K562 (cell line): ENCODE data around the gene HEXD. TPM values are rescaled to one million over a fixed set of nuclear protein-coding genes. Genes with fewer than 3 reads are reported as not detected.

Source experiments
- ATAC-seq: fragments of 200-7000 bp; cut with Tn5 transposase; 3 replicates; pipeline ENCODE4 v1.9.1; 2020; ENCODE audit warnings: moderate library complexity
- BruUV-seq: library from RNA; stranded (reverse); fragments of 400-500 nt; replicated peaks from 2 replicates; lab custom pipeline; 2021; lab: Mats Ljungman, UMichigan
- CTCF ChIA-PET: fragments of 300-600 bp; formaldehyde crosslinking; extraction: SDS; loops from one replicate; lab custom pipeline; 2021; ENCODE audit warnings: low intra/inter-chr PET ratio; lab: Yijun Ruan, JAX
- POLR2A ChIA-PET: fragments of 300-600, 350-650 bp; sonication (Branson Sonifier 250); formaldehyde crosslinking; extraction: SDS; loops from one replicate; lab custom pipeline; 2021; ENCODE audit warnings: antibody characterized with exemption, inconsistent platforms; lab: Yijun Ruan, JAX
- DNase-seq, 4 experiments: peaks; one replicate each; pipeline versions ENCODE4 v3.0.0 to v3.0.0-alpha.2; 2011 to 2018; ENCODE audit warnings: low spot score in 3 of 4, mixed read lengths in 3 of 4; ENCODE audit errors: extremely low read depth in 1 of 4
- FAIRE-seq: peaks from 2 replicates; lab custom pipeline; 2011; peaks lifted over from hg19 to GRCh38; lab: Jason Lieb, UNC
- H2AFZ ChIP-seq: 2 replicates; pipeline ENCODE4 v1.6.0; 2011; ENCODE audit warnings: low read depth, low read length, control low read depth, inconsistent platforms
- H3K27ac ChIP-seq: fragments of 200-600 bp; 3 replicates; pipeline ENCODE4 v1.8.0; 2011; ENCODE audit warnings: low read depth, mild to moderate bottlenecking, control low read depth, inconsistent platforms, low read length, moderate library complexity, mixed read lengths; ENCODE audit errors: extremely low read depth
- H3K27me3 ChIP-seq, 2 experiments: fragments of 300-600 bp in 1 of 2; 2 replicates in 1 of 2; 3 replicates in 1 of 2; pipeline versions ENCODE4 v1.6.0 to v1.8.0; 2011; ENCODE audit warnings: inconsistent platforms in 2 of 2, low read length in 2 of 2, mild to moderate bottlenecking in 1 of 2, mixed read lengths in 1 of 2, moderate library complexity in 1 of 2; ENCODE audit not compliant: control insufficient read depth in 2 of 2, insufficient read depth in 2 of 2
- H3K36me3 ChIP-seq: fragments of 300-600 bp; 3 replicates; pipeline ENCODE4 v1.8.0; 2011; ENCODE audit warnings: mild to moderate bottlenecking, low read length, inconsistent platforms; ENCODE audit not compliant: control insufficient read depth, insufficient read depth
- H3K4me1 ChIP-seq, 2 experiments: fragments of 200-600 bp in 1 of 2; replicated peaks in 1 of 2; 2 replicates in 1 of 2; 3 replicates in 1 of 2; pipeline versions ENCODE4 v1.5.1 to v1.8.0; 2011; ENCODE audit warnings: inconsistent platforms in 2 of 2, low read length in 2 of 2, mild to moderate bottlenecking in 1 of 2, mixed read lengths in 1 of 2, moderate library complexity in 1 of 2; ENCODE audit not compliant: control insufficient read depth in 2 of 2, insufficient read depth in 2 of 2
- H3K4me2 ChIP-seq: 2 replicates; pipeline ENCODE4 v1.6.1; 2011; ENCODE audit warnings: low read length, control low read depth, inconsistent platforms, mixed read lengths; ENCODE audit not compliant: insufficient read depth
- H3K4me3 ChIP-seq: fragments of 200-600 bp; sonication (generic), shearing (Covaris generic); 2 replicates; pipeline ENCODE4 v1.5.1; 2016; ENCODE audit warnings: control low read depth, inconsistent platforms
- H3K79me2 ChIP-seq: fragments of 200-600 bp; 3 replicates; pipeline ENCODE4 v1.8.0; 2011; ENCODE audit warnings: low read length, inconsistent platforms; ENCODE audit not compliant: control insufficient read depth, insufficient read depth
- H3K9ac ChIP-seq, 2 experiments: 2 replicates each; pipeline versions ENCODE4 v1.6.0 to v1.6.1; 2011; ENCODE audit warnings: low read depth in 2 of 2, low read length in 2 of 2, control low read depth in 1 of 2, inconsistent platforms in 1 of 2, mild to moderate bottlenecking in 1 of 2, mixed read lengths in 1 of 2; ENCODE audit not compliant: insufficient read depth in 1 of 2
- H3K9me1 ChIP-seq: one replicate; pipeline ENCODE4 v1.6.0; 2011; ENCODE audit warnings: inconsistent platforms, mild to moderate bottlenecking, low read length, moderate library complexity; ENCODE audit not compliant: control insufficient read depth, insufficient read depth
- H3K9me3 ChIP-seq: replicated peaks from 2 replicates; pipeline ENCODE4 v1.5.1; 2011; ENCODE audit warnings: low read depth, low read length, inconsistent platforms; ENCODE audit not compliant: control insufficient read depth, insufficient read depth
- H4K20me1 ChIP-seq: replicated peaks from 2 replicates; pipeline ENCODE4 v1.6.1; 2011; ENCODE audit warnings: low read length, inconsistent platforms, mixed read lengths; ENCODE audit not compliant: control insufficient read depth, insufficient read depth
- BRF2 ChIP-seq: IDR thresholded peaks from 3 replicates; pipeline ENCODE4 v1.6.1; 2011; ENCODE audit warnings: borderline replicate concordance, mild to moderate bottlenecking; ENCODE audit not compliant: insufficient read length, insufficient read depth
- CEBPG ChIP-seq, 3 experiments: fragments of 200-800 bp in 1 of 3; sonication (Bioruptor generic) in 1 of 3; sonication (generic) in 1 of 3; formaldehyde crosslinking in 1 of 3; IDR thresholded peaks in 2 of 3; conservative IDR thresholded peaks in 1 of 3; 2 replicates each; pipeline versions ENCODE4 v1.6.1 to v1.8.0; 2016 to 2022; ENCODE audit warnings: missing compliant biosample characterization in 2 of 3, missing genetic modification characterization in 2 of 3, mild to moderate bottlenecking in 1 of 3, missing genetic modification reagents in 1 of 3
- CREB5 ChIP-seq: fragments of 250-450 bp; sonication (Bioruptor Pico); IDR thresholded peaks from 2 replicates; pipeline ENCODE4 v1.5.0; 2020; ENCODE audit warnings: mild to moderate bottlenecking
- CTCF ChIP-seq, 3 experiments: IDR thresholded peaks in 2 of 3; conservative IDR thresholded peaks in 1 of 3; 2 replicates each; pipeline ENCODE4 v1.5.1; 2011 to 2012; ENCODE audit warnings: low read length in 3 of 3, mild to moderate bottlenecking in 3 of 3, control low read depth in 2 of 3, improper control_type of control experiment in 1 of 3, inconsistent platforms in 1 of 3, low read depth in 1 of 3, mixed read lengths in 1 of 3, moderate library complexity in 1 of 3; ENCODE audit not compliant: insufficient read depth in 2 of 3
- POLR2G ChIP-seq: fragments of 200-400 bp; formaldehyde crosslinking; IDR thresholded peaks from 2 replicates; pipeline ENCODE4 v1.6.1; 2017; ENCODE audit warnings: low read depth, mild to moderate bottlenecking, antibody characterized with exemption, low read length, moderate library complexity
- RBFOX2 ChIP-seq: fragments of 200-400 bp; formaldehyde crosslinking; IDR thresholded peaks from 2 replicates; pipeline ENCODE4 v1.6.1; 2017; ENCODE audit warnings: low read depth, mild to moderate bottlenecking, low read length, moderate library complexity
- ZBTB33 ChIP-seq: sonication (generic); formaldehyde crosslinking; IDR thresholded peaks from 2 replicates; pipeline ENCODE4 v1.8.1; 2023; ENCODE audit warnings: mild to moderate bottlenecking, missing genetic modification reagents
- ZFP30 ChIP-seq: fragments of 250-450 bp; sonication (Bioruptor Pico); IDR thresholded peaks from 2 replicates; pipeline ENCODE4 v1.8.0; 2022; ENCODE audit warnings: moderate library complexity, mild to moderate bottlenecking, inconsistent platforms, borderline replicate concordance
- WGBS: fragments of 100-300 bp; shearing (Covaris generic); methylation state at CpG from one replicate; pipeline ENCODE4 v1.1.6; 2016; ENCODE audit warnings: low coverage, mixed read lengths; ENCODE audit not compliant: insufficient coverage; ENCODE audit errors: missing lambda C conversion rate; 5-methylcytosine and 5-hydroxymethylcytosine counted together
- in situ Hi-C: fragments of 300-500 bp; cut with MboI; formaldehyde crosslinking; loops from 4 replicates; pipeline ENCODE4 v1.15.0; 2018; ENCODE audit warnings: inconsistent platforms, mixed read lengths
- intact Hi-C: fragments of 100-400 bp; cut with micrococcal nuclease; formaldehyde crosslinking; loops from 2 replicates; pipeline ENCODE4 v1.14.2; 2022
- polyA plus RNA-seq, 8 experiments: library from polyadenylated mRNA; depleted of rRNA in 4 of 8; stranded (reverse) in 5 of 8; unstranded in 3 of 8; fragments of >200 nt; fragmentation: Nextera tagmentation in 2 of 8; fragmentation: Illumina TruSeq in 1 of 8; extraction: Ambion mirVana in 2 of 8; extraction: Trizol in 1 of 8; gene quantifications; 2 replicates each; pipeline versions ENCODE4 v1.2.1 to v1.2.3, GENCODE V29; 2011 to 2014; ENCODE audit warnings: inconsistent platforms in 1 of 8, missing spikeins in 1 of 8
- total RNA-seq, 7 experiments: library from RNA; depleted of rRNA in 6 of 7; stranded (reverse); fragments of >200 nt in 6 of 7; fragmentation: Illumina TruSeq in 2 of 7; extraction: Trizol in 2 of 7; gene quantifications; 2 replicates each; pipeline versions ENCODE4 v1.2.1 to v1.2.3, GENCODE V29; 2011 to 2021; ENCODE audit warnings: low replicate concordance in 1 of 7

The HEXD gene
- total and polyA plus RNA-seq, 9 of the 15 experiments (the other 6 are each of a cell fraction or from before 2014, with no cell fraction given) = 1.0 to 25.3 (median 10.0) TPM

DNA sequence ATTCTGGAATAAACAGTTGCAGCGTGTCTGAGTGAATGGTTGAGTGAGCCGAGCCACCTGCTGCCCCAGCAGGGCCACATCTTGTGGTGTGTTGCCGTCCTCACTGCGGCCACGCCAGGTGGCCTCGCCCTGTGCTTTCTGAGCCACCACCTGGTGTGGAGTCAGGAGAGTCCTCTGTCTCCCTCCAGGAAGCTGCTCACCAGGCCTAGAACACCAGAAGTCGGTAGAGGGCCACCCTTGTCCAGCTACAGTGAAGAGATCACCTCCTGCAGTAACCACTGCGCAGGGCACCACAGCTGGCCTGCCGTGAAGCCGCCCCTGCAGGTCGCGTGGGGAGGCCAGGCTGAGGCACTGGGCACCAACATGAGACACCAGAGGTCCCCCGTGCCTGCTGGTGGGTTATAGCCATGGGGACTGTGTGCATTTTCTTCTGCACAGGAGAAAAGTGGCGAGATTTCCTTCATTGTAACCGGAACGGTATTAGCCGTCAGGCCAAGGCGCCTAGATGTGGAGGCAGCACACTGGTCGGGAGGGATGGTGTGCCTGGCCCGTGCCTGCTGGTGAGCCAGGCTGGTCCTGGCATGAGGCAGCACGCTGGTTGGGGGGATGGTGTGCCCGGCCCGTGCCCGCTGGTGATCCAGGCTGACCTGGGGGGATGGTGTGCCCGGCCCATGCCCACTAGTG lies 72.5 kb downstream of the HEXD start:
- H3K9ac ChIP-seq = peak overlapping the region in 1 of 2 experiments; percentile 67; a peak in 2 of 4 replicates
- 0 out of 2 replicates have a peak, but pooled peaks cover 6% of the 10 kb centered on the region for H4K20me1 ChIP-seq
- H3K9me3 ChIP-seq = no peaks in the 10 kb centered on the region
- H3K4me3 ChIP-seq = no peak overlapping the region
- DNase-seq (no peak), FAIRE-seq (no peak), ATAC-seq (no peak)
- no TSS peak for BruUV-seq
- peaks cover 2 to 40% of the 10 kb centered on the region in 2 experiments; a peak in 3 of 5 replicates for H3K4me1 ChIP-seq
- peak; percentile 54 for TF ChIP-seq POLR2G
- 0 out of 2 replicates have a peak, but pooled peaks have one; percentile 14 for TF ChIP-seq RBFOX2
- TF ChIP-seq CEBPG (CRISPR knock-in tag; IDR thresholded peaks at IDR 0.05) = 0 out of 2 replicates have a peak, but pooled peaks have one; percentile 6
- no peak for TF ChIP-seq CEBPG (tag; conservative IDR thresholded peaks at IDR 0.05 in 1 of 2, IDR thresholded peaks at IDR 0.05 in 1 of 2)
- peak in 1 of 3 experiments; percentile 21; a peak in 1 of 6 replicates for TF ChIP-seq CTCF (IDR thresholded peaks at IDR 0.05 in 2 of 3, conservative IDR thresholded peaks at IDR 0.05 in 1 of 3; ENCODE audit: insufficient read depth in 2 of 3, low read depth in 1 of 3, low read length in 3 of 3)
- no peak for TF ChIP-seq ZFP30 (CRISPR knock-in tag)
- TF ChIP-seq CREB5 (CRISPR knock-in tag) = no peak
- TF ChIP-seq BRF2 = no peak
- TF ChIP-seq ZBTB33 = peak; percentile 44; the same call in 1 of the 2 replicates
- in situ Hi-C loops = no loop called here
- H3K79me2 ChIP-seq = no peaks in the 10 kb centered on the region
- H3K36me3 ChIP-seq = peaks cover 34% of the 10 kb centered on the region
- CTCF ChIA-PET = interaction anchor here (1.0 kb wide), 1 partner anchor 61 kb away, joined by 3 read pairs; no protein-coding TSS in a partner anchor
- no peak overlapping the region for H3K4me2 ChIP-seq
- no peak overlapping the region for H3K27ac ChIP-seq
- WGBS = 76% methylated on average over 24 of the region's 25 CpGs
- intact Hi-C loops = loop anchor here (5.0 to 10.0 kb wide), 3 partner anchors 33 to 136 kb away; partner anchors contain the start of genes NARF and TEX19
- POLR2A ChIA-PET = interaction anchor here (1.1 kb wide), 1 partner anchor 12 kb away, joined by 3 read pairs; no protein-coding TSS in a partner anchor
- peaks cover 7% of the 10 kb centered on the region for H3K9me1 ChIP-seq
- no peaks in the 10 kb centered on the region for H3K27me3 ChIP-seq
- no peak overlapping the region for H2AFZ ChIP-seq
